ENCODE results near the gene KCTD2.

DNA sequence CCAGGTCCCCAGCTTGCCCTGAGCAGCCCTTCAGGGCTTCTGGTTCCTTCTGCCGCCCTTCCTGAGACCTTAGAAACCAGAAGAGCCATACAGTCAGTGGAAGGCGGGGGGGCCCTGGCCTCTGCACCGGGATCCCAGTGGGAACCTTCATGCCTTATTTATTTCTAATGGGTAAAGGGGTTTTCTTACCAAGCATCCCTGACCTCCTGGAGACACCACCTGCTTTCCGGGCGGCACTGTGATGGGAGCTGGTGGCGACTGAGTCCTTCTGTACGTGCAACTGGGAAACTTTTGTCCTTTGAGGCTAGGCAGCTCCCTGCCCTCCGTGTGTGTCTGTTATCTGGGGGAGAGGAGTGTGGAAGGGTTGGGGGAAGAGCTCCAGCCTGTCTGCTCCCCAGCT, 41.7 kb upstream of the KCTD2 start:
- TF ChIP-seq, protein P1, sequence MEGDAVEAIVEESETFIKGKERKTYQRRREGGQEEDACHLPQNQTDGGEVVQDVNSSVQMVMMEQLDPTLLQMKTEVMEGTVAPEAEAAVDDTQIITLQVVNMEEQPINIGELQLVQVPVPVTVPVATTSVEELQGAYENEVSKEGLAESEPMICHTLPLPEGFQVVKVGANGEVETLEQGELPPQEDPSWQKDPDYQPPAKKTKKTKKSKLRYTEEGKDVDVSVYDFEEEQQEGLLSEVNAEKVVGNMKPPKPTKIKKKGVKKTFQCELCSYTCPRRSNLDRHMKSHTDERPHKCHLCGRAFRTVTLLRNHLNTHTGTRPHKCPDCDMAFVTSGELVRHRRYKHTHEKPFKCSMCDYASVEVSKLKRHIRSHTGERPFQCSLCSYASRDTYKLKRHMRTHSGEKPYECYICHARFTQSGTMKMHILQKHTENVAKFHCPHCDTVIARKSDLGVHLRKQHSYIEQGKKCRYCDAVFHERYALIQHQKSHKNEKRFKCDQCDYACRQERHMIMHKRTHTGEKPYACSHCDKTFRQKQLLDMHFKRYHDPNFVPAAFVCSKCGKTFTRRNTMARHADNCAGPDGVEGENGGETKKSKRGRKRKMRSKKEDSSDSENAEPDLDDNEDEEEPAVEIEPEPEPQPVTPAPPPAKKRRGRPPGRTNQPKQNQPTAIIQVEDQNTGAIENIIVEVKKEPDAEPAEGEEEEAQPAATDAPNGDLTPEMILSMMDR (IDR thresholded peaks at IDR 0.05) = no peak
- TF ChIP-seq POLR2A (IDR thresholded peaks at IDR 0.05) (no peak), POLR2AphosphoS5 (IDR thresholded peaks at IDR 0.05) (no peak)
